HT1080 (cell line): ENCODE data around the gene GSK3B. TPM values are rescaled to one million over a fixed set of nuclear protein-coding genes. Genes with fewer than 3 reads are reported as not detected.
"Not testable (repeated sequence)": the region's sequence is repeated elsewhere in the genome, so short reads cannot be mapped to it uniquely, and the experiment has no call there.

Source experiments
- DNase-seq: peaks from one replicate; pipeline ENCODE4 v3.0.0-alpha.2; 2015; ENCODE audit warnings: low read depth
- total RNA-seq: library from RNA; depleted of rRNA; stranded (reverse); fragments of >200 nt; shearing (Covaris generic); gene quantifications from 2 replicates; pipeline ENCODE4 v1.2.3, GENCODE V29; 2014

Gene GSK3B
- total RNA-seq, 1 experiment from 2014 or later = 65.8 TPM

DNA sequence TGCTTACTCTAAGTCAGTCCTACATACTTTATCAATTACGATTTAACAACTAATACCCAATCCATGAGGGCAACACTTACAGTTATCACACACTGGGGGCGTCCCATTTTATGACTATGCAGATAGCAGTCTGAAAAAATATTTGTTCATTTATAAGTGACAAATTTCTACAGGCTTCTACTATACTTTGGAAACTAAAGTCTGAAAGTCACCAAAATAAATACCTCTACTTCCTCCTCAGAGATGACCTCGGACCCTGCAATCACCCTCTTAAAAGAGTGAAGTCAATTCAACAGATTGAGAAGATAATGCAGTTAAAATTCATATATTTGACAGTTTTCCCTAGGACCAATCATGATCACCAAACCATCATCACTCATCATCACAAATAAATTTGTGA lies 76.6 kb downstream of the GSK3B start:
- DNase-seq = no peak

GRCh38 chr3:120013481-120013880 lies 80.8 kb downstream of the GSK3B start:
- DNase-seq = no peak

- not testable (repeated sequence) for DNase-seq
Observed at GRCh38 chr3:120005741-120006140, 88.5 kb downstream of the GSK3B start.

- DNase-seq = peak; percentile 24
Observed at GRCh38 chr3:120004008-120004498, 90.2 kb downstream of the GSK3B start.

DNA sequence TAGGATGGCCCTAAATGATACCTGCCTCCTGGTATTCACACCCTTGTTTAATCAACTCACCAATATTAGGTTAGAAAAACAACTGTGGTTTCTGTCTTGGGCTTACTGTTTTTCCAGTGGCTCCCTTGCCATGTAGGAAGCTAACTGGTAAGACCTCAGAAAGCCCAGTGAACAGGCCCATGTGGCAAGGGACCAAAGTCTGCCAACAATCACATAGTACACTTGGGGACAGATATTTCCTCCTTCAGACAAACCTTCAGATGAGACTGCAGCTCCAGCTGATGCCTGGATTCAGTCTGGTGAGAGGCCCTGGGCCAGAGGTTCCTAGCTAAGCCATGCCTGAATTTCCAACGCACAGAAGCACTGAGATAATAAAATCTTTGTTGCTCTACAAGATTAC lies 96.1 kb downstream of the GSK3B start:
- DNase-seq = no peak

GRCh38 chr3:119990888-119991287 lies 103.4 kb downstream of the GSK3B start:
- no peak for DNase-seq

GRCh38 chr3:119989981-119990655 lies 104.1 kb downstream of the GSK3B start:
- DNase-seq = no peak

DNA sequence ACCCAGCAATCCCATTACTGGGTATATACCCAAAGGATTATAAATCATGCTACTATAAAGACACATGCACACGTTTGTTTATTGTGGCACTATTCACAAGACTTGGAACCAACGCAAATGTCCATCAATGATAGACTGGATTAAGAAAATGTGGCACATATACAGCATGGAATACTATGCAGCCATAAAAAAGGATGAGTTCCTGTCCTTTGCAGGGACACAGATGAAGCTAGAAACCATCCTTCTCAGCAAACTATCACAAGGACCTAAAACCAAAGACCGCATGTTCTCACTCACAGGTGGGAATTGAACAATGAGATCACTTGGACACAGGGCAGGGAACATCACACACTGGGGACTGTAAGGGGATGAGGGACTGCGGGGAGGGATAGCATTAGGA lies 107.4 kb downstream of the GSK3B start:
- DNase-seq = not testable (repeated sequence)

- no peak for DNase-seq
Observed at GRCh38 chr3:119981386-119981785, 112.9 kb downstream of the GSK3B start.

- no peak for DNase-seq
Observed at GRCh38 chr3:119978554-119979208, 115.6 kb downstream of the GSK3B start.

GRCh38 chr3:119977353-119977752 lies 116.9 kb downstream of the GSK3B start:
- DNase-seq = no peak

DNA sequence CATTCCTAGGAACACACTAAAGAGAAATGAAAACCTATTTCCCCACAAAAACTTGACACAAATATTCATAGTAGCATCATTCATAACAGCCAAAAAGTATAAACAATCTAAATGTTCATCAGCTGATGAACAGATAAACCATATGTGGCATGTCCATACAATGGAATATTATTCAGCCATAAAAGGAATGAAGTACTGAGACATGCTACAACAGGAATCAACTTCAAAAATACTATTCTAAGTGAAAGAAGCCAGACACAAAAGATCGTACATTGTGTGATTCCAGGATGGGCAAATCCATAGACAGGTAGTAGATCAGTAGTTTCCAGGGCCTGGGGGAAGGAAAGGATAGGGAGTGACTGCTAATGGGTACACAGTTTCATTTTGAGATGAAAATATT lies 118.0 kb downstream of the GSK3B start:
- no peak for DNase-seq

GRCh38 chr3:119974656-119975055 lies 119.6 kb downstream of the GSK3B start:
- no peak for DNase-seq

DNA sequence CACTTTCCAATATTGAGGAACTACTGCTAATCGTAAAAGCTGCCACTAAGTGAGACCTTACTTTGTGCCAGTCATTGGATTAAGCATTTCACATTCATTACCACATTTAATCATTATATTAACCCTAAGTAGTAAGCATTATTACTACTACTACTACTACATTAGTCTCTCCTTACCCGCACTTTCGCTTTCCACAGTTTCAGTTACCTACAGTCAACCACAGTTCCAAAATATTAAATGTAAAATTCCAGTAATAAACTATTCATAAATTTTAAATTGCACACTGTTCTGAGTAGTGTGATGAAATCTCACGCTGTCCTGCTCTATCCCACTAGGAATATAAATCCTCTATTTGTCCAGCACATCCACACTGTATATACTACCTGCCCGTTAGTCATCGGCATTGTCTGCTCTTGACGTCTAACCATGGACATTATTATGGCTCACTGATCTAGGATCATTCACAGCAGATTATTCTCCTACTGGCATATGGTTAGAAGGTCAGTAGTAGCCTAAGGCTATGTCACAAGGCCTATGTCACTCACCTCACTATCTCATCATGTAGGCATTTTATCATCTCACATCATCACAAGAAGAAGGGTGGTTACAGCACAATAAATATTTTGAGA lies 121.1 kb downstream of the GSK3B start:
- no peak for DNase-seq

DNA sequence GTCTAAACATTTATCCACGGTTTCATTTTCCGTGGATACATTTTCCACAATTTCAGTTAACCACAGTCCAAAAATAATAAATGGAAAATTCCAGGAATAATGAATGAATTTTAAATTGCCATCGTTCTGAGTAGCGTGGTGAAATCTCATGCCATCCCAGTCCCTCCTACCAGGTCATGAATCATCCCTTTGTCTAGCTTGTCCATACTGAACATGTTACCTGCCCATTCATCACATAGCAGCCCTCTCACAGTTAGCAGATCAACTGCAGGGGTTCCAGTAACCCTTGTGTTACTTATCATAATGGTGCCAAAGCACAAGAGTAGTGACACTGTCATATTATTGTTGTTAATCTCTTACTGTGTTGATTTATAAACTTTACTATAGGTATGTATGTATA lies 124.5 kb downstream of the GSK3B start:
- DNase-seq = no peak

- no peak for DNase-seq
Observed at GRCh38 chr3:119967353-119968006, 126.8 kb downstream of the GSK3B start.

DNA sequence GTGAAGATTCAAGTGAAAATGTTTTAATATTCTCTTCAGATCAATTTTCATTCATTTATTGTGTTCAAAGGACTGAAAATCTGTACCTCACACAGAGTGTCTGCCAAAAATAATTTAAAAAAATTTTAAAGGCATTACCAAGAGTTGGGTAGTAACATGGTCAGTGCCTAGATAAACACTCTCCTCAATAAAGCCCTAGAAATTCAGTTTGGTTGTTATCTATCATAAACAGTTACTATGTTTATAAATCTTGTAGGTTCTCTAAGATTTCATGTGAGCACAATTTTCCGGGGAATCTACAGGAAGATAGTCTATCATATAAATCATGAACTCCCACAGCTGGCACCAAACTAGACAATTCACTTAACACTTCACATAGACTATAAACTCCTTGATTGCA lies 128.6 kb downstream of the GSK3B start:
- no peak for DNase-seq

DNA sequence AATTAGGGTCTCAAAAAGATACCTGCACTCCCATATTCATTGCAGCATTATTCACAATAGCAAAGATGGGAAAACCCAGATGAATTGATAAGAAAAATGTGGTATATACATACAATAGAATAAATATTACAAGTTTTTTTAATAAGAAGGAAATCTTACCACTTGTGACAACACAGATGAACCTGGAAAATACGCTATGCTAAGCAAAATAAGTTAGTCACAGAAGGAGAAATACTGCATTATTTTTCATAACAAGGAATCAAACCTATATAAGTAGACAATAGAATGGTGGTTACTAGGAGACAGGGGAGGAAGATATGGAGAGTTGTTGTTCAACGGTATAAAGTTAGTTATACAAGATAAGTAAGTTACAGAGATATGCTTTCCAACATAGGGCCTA lies 130.0 kb downstream of the GSK3B start:
- no peak for DNase-seq

DNA sequence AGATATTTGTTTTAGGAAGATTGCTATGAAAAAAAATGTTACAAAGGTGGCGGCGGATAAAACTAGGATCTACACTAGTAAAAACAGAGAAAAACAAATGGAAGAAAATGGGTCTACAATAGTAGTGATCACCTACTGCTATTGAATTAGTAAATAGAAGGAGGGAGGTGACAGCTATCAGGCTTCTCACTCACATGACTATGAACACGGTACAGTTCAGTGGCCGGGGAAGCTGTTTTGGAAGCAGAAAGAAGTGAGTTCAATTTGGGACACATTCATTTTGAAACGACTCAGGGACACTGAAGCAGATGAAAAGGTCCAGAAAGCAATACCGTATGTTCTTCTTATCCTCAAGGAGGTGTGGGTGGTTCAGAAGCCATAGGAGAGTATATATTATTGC lies 138.3 kb downstream of the GSK3B start:
- DNase-seq = no peak

DNA sequence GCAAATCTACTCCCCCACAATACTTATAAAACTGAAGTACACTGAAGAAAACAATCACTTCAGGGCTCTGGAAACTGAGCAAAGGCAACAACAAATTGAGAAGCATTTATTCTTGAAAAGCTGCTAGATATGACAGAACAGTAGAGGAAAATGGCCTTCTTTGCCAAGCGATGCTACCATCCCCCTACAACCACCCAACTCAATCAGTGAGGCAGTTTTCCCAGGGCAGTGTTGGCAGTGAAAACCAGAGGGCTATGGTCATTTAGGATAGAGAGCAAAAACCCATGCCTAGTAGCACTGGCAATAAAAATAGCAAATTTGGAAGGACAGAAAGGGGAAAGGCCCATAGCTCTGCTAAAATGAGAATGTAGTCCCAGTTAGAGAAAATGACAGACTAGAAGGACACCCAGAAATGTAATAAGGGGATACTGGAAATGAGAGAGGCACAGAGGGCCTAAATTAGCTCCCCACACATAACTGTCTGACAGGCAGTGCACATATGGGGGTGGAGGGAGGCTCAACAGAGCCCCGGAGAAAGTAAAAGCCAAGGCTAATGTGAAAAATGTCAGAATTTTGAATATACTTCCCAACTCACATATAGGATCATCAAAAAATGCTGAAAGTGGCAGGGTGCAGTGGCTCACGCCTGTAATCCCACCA lies 143.5 kb downstream of the GSK3B start:
- no peak for DNase-seq

DNA sequence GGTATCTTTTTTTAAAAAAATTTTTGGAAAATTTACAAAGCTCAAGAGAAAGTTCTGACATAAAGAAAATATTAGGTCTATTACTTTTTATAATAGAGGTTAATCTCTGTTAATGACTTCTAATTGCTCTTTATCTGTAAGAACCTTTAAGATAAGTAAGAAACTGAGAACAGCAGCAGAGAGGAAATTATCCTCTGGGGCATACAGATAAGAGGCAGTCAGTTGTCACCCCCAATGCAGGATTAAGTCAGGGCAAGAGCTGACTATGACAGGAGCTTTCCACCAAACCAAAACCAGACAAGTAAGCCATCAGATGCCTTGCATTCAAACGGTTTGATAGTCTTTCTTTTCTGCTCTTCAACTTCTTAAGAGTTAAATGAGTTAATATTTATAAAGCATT lies 149.0 kb downstream of the GSK3B start:
- no peak for DNase-seq

DNA sequence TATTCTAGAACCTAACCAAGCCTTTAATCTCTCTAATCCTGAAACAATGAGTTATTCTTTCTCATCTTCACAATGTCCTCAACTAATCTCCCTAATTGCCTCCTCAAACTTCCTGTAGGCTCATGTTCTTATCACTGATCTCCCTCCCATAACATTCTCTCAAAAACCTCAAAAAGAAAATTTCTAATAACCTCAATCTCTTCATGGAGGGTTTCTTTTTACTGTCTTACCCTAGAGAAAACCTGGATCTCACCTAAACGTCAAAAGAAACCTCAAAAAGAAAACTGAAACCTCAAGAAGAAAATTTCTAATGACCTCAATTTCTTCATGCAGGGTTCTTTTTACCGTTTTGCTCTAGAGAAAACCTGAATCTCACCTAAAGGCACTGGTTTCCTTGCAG lies 150.2 kb downstream of the GSK3B start:
- DNase-seq = no peak
